MCF 10A (cell line): ENCODE measurements around the gene BMP10. TPM values are rescaled to one million over a fixed set of nuclear protein-coding genes. Genes with fewer than 3 reads are reported as not detected.

Source experiments
- BruUV-seq: library from RNA; stranded (reverse); fragments of 400-500 nt; replicated peaks from 2 replicates; lab custom pipeline; 2021; lab: Mats Ljungman, UMichigan
- CTCF ChIA-PET: fragments of 300-600 bp; sonication (Branson Sonifier 250); formaldehyde crosslinking; extraction: SDS; loops from one replicate; lab custom pipeline; 2021; ENCODE audit warnings: antibody characterized with exemption, inconsistent platforms; lab: Yijun Ruan, JAX
- POLR2A ChIA-PET: fragments of 300-600, 350-650 bp; sonication (Branson Sonifier 250); formaldehyde crosslinking; extraction: SDS; loops from one replicate; lab custom pipeline; 2020; ENCODE audit warnings: antibody characterized with exemption, inconsistent platforms; lab: Yijun Ruan, JAX
- DNase-seq: peaks from one replicate; pipeline ENCODE4 v3.0.0-alpha.2; 2018; ENCODE audit not compliant: unreplicated experiment
- H3K27ac Mint-ChIP-seq: one replicate; pipeline ENCODE4 v1.8.0; 2022; ENCODE audit warnings: mild to moderate bottlenecking, low read depth, mixed read lengths; ENCODE audit not compliant: unreplicated experiment
- H3K27me3 Mint-ChIP-seq: one replicate; pipeline ENCODE4 v1.8.0; 2022; ENCODE audit warnings: mixed read lengths; ENCODE audit not compliant: insufficient read depth, unreplicated experiment
- H3K36me3 Mint-ChIP-seq: one replicate; pipeline ENCODE4 v1.8.0; 2022; ENCODE audit warnings: mild to moderate bottlenecking, moderate library complexity, mixed read lengths; ENCODE audit not compliant: insufficient read depth, unreplicated experiment
- H3K4me1 Mint-ChIP-seq: one replicate; pipeline ENCODE4 v1.8.0; 2022; ENCODE audit warnings: mixed read lengths; ENCODE audit not compliant: insufficient read depth, unreplicated experiment
- H3K4me3 Mint-ChIP-seq: one replicate; pipeline ENCODE4 v1.8.0; 2022; ENCODE audit warnings: mild to moderate bottlenecking, moderate library complexity, mixed read lengths; ENCODE audit not compliant: unreplicated experiment
- H3K9me3 Mint-ChIP-seq: one replicate; pipeline ENCODE4 v1.8.0; 2022; ENCODE audit warnings: mixed read lengths; ENCODE audit not compliant: unreplicated experiment
- CTCF ChIP-seq: fragments of 200-600 bp; IDR thresholded peaks from one replicate; pipeline ENCODE4 v1.8.0; 2022; ENCODE audit warnings: antibody characterized with exemption, mild to moderate bottlenecking; ENCODE audit not compliant: unreplicated experiment
- intact Hi-C: fragments of 100-400 bp; cut with micrococcal nuclease; formaldehyde crosslinking; loops from 2 replicates; pipeline ENCODE4 v1.14.1; 2022
- total RNA-seq: library from RNA; stranded (reverse); gene quantifications from 2 replicates; pipeline ENCODE4 v1.2.3, GENCODE V29; 2022

Gene BMP10
- total RNA-seq, 1 experiment from 2014 or later = not detected

GRCh38 chr2:68917034-68917718 lies 46.0 kb upstream of the BMP10 start:
- H3K27me3 Mint-ChIP-seq = no peaks in the 10 kb centered on the region
- DNase-seq = peak; percentile 35
- CTCF ChIA-PET = interaction anchor here (0.5 to 4.5 kb wide), 11 partner anchors 9 to 454 kb away, joined by 3 to 30 read pairs (median 3); no protein-coding TSS in a partner anchor
- H3K9me3 Mint-ChIP-seq = no peaks in the 10 kb centered on the region
- H3K4me3 Mint-ChIP-seq = no peak overlapping the region
- peaks cover 17% of the 10 kb centered on the region for H3K4me1 Mint-ChIP-seq
- no TSS peak for BruUV-seq
- POLR2A ChIA-PET = interaction anchor here (0.5 to 3.4 kb wide), 6 partner anchors 9 to 454 kb away, joined by 3 to 18 read pairs (median 4); partner anchors contain the start of genes APLF and FBXO48
- TF ChIP-seq CTCF = no peak
- no peaks in the 10 kb centered on the region for H3K36me3 Mint-ChIP-seq
- intact Hi-C loops = no loop called here
- H3K27ac Mint-ChIP-seq = no peak overlapping the region

GRCh38 chr2:68916226-68916625 lies 45.0 kb upstream of the BMP10 start:
- TF ChIP-seq CTCF = no peak
- no peak for DNase-seq
- no TSS peak for BruUV-seq
- Mint-ChIP-seq H3K27ac (no peak overlapping the region), H3K4me3 (no peak overlapping the region), H3K9me3 (no peaks in the 10 kb centered on the region), H3K27me3 (no peaks in the 10 kb centered on the region), H3K4me1 (peaks cover 12% of the 10 kb centered on the region), H3K36me3 (no peaks in the 10 kb centered on the region)
- intact Hi-C loops = no loop called here
- CTCF ChIA-PET = interaction anchor here (0.5 to 4.5 kb wide), 6 partner anchors 10 to 207 kb away, joined by 3 to 30 read pairs (median 6); no protein-coding TSS in a partner anchor
- POLR2A ChIA-PET = interaction anchor here (1.2 kb wide), 1 partner anchor 453 kb away, joined by 4 read pairs; no protein-coding TSS in a partner anchor

- Mint-ChIP-seq H3K36me3 (no peaks in the 10 kb centered on the region), H3K27ac (no peak overlapping the region), H3K9me3 (no peaks in the 10 kb centered on the region), H3K4me3 (no peak overlapping the region), H3K4me1 (peaks cover 12% of the 10 kb centered on the region), H3K27me3 (no peaks in the 10 kb centered on the region)
- CTCF ChIA-PET = interaction anchor here (0.6 to 2.1 kb wide), 7 partner anchors 100 to 449 kb away, joined by 3 to 10 read pairs (median 4); no protein-coding TSS in a partner anchor
- POLR2A ChIA-PET = no interaction called here
- DNase-seq = no peak
- intact Hi-C loops = no loop called here
- no peak for TF ChIP-seq CTCF
- no TSS peak for BruUV-seq
Measured at GRCh38 chr2:68915393-68915792, 44.2 kb upstream of the BMP10 start.

- intact Hi-C loops = no loop called here
- BruUV-seq = no TSS peak
- H3K4me3 Mint-ChIP-seq = no peak overlapping the region
- no peak overlapping the region for H3K27ac Mint-ChIP-seq
- H3K27me3 Mint-ChIP-seq = no peaks in the 10 kb centered on the region
- no peaks in the 10 kb centered on the region for H3K9me3 Mint-ChIP-seq
- TF ChIP-seq CTCF = no peak
- H3K36me3 Mint-ChIP-seq = no peaks in the 10 kb centered on the region
- DNase-seq = no peak
- CTCF ChIA-PET = interaction anchor here (0.5 to 2.2 kb wide), 4 partner anchors 11 to 393 kb away, joined by 3 to 13 read pairs (median 8); no protein-coding TSS in a partner anchor
- peaks cover 11% of the 10 kb centered on the region for H3K4me1 Mint-ChIP-seq
- POLR2A ChIA-PET = interaction anchor here (0.8 kb wide), 1 partner anchor 446 kb away, joined by 3 read pairs; the partner anchor contains the start of genes APLF and FBXO48
Measured at GRCh38 chr2:68913359-68913758, 42.2 kb upstream of the BMP10 start.
